H1 (cell line): ENCODE results near the gene GOLGA2. TPM values are rescaled to one million over a fixed set of nuclear protein-coding genes. Genes with fewer than 3 reads are reported as not detected.
A peak's percentile ranks its signal among the peaks of the same experiment; 100 is the strongest.

Source experiments
- CTCF ChIA-PET: fragments of 300-600 bp; sonication (Branson Sonifier 250); formaldehyde crosslinking; loops from one replicate; lab custom pipeline; 2021; ENCODE audit not compliant: partially characterized antibody; lab: Charles Lee
- POLR2A ChIA-PET: fragments of 300-600 bp; sonication (Branson Sonifier 250); formaldehyde crosslinking; loops from one replicate; lab custom pipeline; 2021; ENCODE audit warnings: inconsistent platforms; ENCODE audit not compliant: partially characterized antibody; lab: Charles Lee
- DNase-seq, 2 experiments: peaks; one replicate each; pipeline versions ENCODE4 v3.0.0 to v3.0.0-alpha.2; 2010 to 2022; ENCODE audit warnings: low spot score in 2 of 2, low read depth in 1 of 2, mixed read lengths in 1 of 2
- FAIRE-seq: peaks from 2 replicates; lab custom pipeline; 2011; peaks lifted over from hg19 to GRCh38; lab: Jason Lieb, UNC
- H2AFZ ChIP-seq: 2 replicates; pipeline ENCODE4 v1.8.1; 2012; ENCODE audit warnings: low read length, inconsistent platforms
- H2AK5ac ChIP-seq: 2 replicates; pipeline ENCODE4 v1.6.1; 2013; ENCODE audit warnings: low read depth, low read length
- H2BK120ac ChIP-seq: replicated peaks from 2 replicates; pipeline ENCODE3; 2013; ENCODE audit warnings: low read depth, low read length, inconsistent platforms
- H2BK12ac ChIP-seq: 2 replicates; pipeline ENCODE4 v1.6.1; 2013; ENCODE audit warnings: low read depth, low read length
- H2BK15ac ChIP-seq: 2 replicates; pipeline ENCODE4 v1.6.1; 2013; ENCODE audit warnings: low read length
- H2BK20ac ChIP-seq: 2 replicates; pipeline ENCODE4 v1.6.1; 2013; ENCODE audit warnings: low read length
- H2BK5ac ChIP-seq: 2 replicates; pipeline ENCODE4 v1.6.1; 2013; ENCODE audit warnings: low read depth, low read length
- H3K14ac ChIP-seq: 2 replicates; pipeline ENCODE4 v1.6.1; 2013; ENCODE audit warnings: inconsistent platforms; ENCODE audit not compliant: insufficient read length
- H3K18ac ChIP-seq: 2 replicates; pipeline ENCODE4 v1.6.1; 2013; ENCODE audit warnings: low read length; ENCODE audit errors: extremely low read depth
- H3K23ac ChIP-seq: 2 replicates; pipeline ENCODE4 v1.6.1; 2013; ENCODE audit warnings: inconsistent platforms; ENCODE audit not compliant: insufficient read length
- H3K23me2 ChIP-seq: 2 replicates; pipeline ENCODE4 v1.6.1; 2013; ENCODE audit warnings: low read depth, low read length
- H3K27ac ChIP-seq: 2 replicates; pipeline ENCODE4 v1.6.1; 2011; ENCODE audit warnings: low read depth, low read length, inconsistent platforms
- H3K27me3 ChIP-seq, 4 experiments: replicated peaks in 1 of 4; 1 replicate in 1 of 4; 2 replicates in 3 of 4; pipeline versions ENCODE4 v1.6.1 to v1.8.1; 2011 to 2013; ENCODE audit warnings: low read length in 3 of 4, mild to moderate bottlenecking in 3 of 4, inconsistent platforms in 2 of 4, mixed read lengths in 2 of 4, moderate library complexity in 1 of 4; ENCODE audit not compliant: control insufficient read depth in 3 of 4, insufficient read depth in 3 of 4; ENCODE audit errors: extremely low read depth in 1 of 4
- H3K36me3 ChIP-seq, 4 experiments: 2 replicates each; pipeline versions ENCODE4 v1.6.1 to v1.8.1; 2011 to 2013; ENCODE audit warnings: mild to moderate bottlenecking in 4 of 4, low read length in 3 of 4, moderate library complexity in 2 of 4, control low read depth in 1 of 4, inconsistent platforms in 1 of 4; ENCODE audit not compliant: insufficient read depth in 4 of 4, control insufficient read depth in 2 of 4
- H3K4ac ChIP-seq: replicated peaks from 2 replicates; pipeline ENCODE3; 2013; ENCODE audit warnings: low read length, low read depth, mixed read lengths, inconsistent platforms; ENCODE audit not compliant: insufficient read length
- H3K4me1 ChIP-seq, 4 experiments: replicated peaks in 1 of 4; 1 replicate in 1 of 4; 2 replicates in 3 of 4; pipeline versions ENCODE4 v1.6.1 to v1.8.1; 2011 to 2013; ENCODE audit warnings: low read length in 3 of 4, inconsistent platforms in 2 of 4, mixed read lengths in 1 of 4; ENCODE audit not compliant: insufficient read depth in 4 of 4, control insufficient read depth in 3 of 4
- H3K4me2 ChIP-seq, 2 experiments: 2 replicates each; pipeline versions ENCODE4 v1.6.1 to v1.8.1; 2011 to 2013; ENCODE audit warnings: low read depth in 2 of 2, low read length in 2 of 2, control low read depth in 1 of 2, inconsistent platforms in 1 of 2, mild to moderate bottlenecking in 1 of 2; ENCODE audit not compliant: insufficient read depth in 1 of 2
- H3K4me3 ChIP-seq, 4 experiments: fragments of 200-600, 300-600 bp in 1 of 4; sonication (generic), shearing (Covaris generic), sonication (Bioruptor Twin) in 1 of 4; 2 replicates each; pipeline versions ENCODE4 v1.5.1 to v1.8.1; 2011 to 2016; ENCODE audit warnings: low read length in 4 of 4, low read depth in 3 of 4, control low read depth in 2 of 4, inconsistent platforms in 2 of 4, mild to moderate bottlenecking in 2 of 4, mixed read lengths in 1 of 4, moderate library complexity in 1 of 4; ENCODE audit not compliant: insufficient read depth in 2 of 4; ENCODE audit errors: extremely low read depth in 1 of 4
- H3K56ac ChIP-seq: replicated peaks from 2 replicates; pipeline ENCODE3; 2013; ENCODE audit warnings: low read depth, mild to moderate bottlenecking, mixed read lengths, low read length, inconsistent platforms; ENCODE audit not compliant: insufficient read length
- H3K79me1 ChIP-seq: 2 replicates; pipeline ENCODE4 v1.6.1; 2013; ENCODE audit warnings: low read depth, low read length, control low read depth
- H3K79me2 ChIP-seq, 2 experiments: 2 replicates each; pipeline versions ENCODE4 v1.6.1 to v1.8.1; 2012 to 2013; ENCODE audit warnings: low read length in 2 of 2, mild to moderate bottlenecking in 2 of 2, inconsistent platforms in 1 of 2; ENCODE audit not compliant: insufficient read depth in 2 of 2, control insufficient read depth in 1 of 2
- H3K9ac ChIP-seq, 4 experiments: replicated peaks in 1 of 4; 1 replicate in 1 of 4; 2 replicates in 3 of 4; pipeline versions ENCODE4 v1.6.1 to v1.8.1; 2011 to 2013; ENCODE audit warnings: low read depth in 3 of 4, low read length in 3 of 4, control low read depth in 2 of 4, mild to moderate bottlenecking in 2 of 4, moderate library complexity in 2 of 4, inconsistent platforms in 1 of 4; ENCODE audit errors: extremely low read depth in 1 of 4
- H3K9me3 ChIP-seq, 2 experiments: 2 replicates each; pipeline versions ENCODE4 v1.6.1 to v1.8.1; 2012 to 2013; ENCODE audit warnings: mild to moderate bottlenecking in 2 of 2, moderate library complexity in 2 of 2, control low read depth in 1 of 2, inconsistent platforms in 1 of 2, low read depth in 1 of 2, low read length in 1 of 2, mixed read lengths in 1 of 2; ENCODE audit not compliant: insufficient read depth in 2 of 2
- H4K20me1 ChIP-seq, 2 experiments: replicated peaks in 1 of 2; 2 replicates each; pipeline versions ENCODE3 to v1.8.1; 2011 to 2013; ENCODE audit warnings: inconsistent platforms in 2 of 2, low read length in 2 of 2, mild to moderate bottlenecking in 1 of 2; ENCODE audit not compliant: insufficient read depth in 2 of 2, control insufficient read depth in 1 of 2
- H4K5ac ChIP-seq: 2 replicates; pipeline ENCODE4 v1.6.1; 2013; ENCODE audit warnings: low read length, low read depth, mixed read lengths, inconsistent platforms; ENCODE audit not compliant: insufficient read length
- H4K8ac ChIP-seq: 2 replicates; pipeline ENCODE4 v1.8.0; 2013; ENCODE audit warnings: mild to moderate bottlenecking, moderate library complexity, low read length, inconsistent platforms; ENCODE audit not compliant: insufficient read depth; ENCODE audit errors: extremely low read depth
- H4K91ac ChIP-seq: replicated peaks from 2 replicates; pipeline ENCODE3; 2013; ENCODE audit warnings: low read length, mixed read lengths, inconsistent platforms; ENCODE audit not compliant: insufficient read length
- CTCF ChIP-seq, 3 experiments: IDR thresholded peaks; 1 replicate in 2 of 3; 2 replicates in 1 of 3; pipeline versions ENCODE4 v1.5.1 to v1.6.1; 2011; ENCODE audit warnings: low read length in 3 of 3, mild to moderate bottlenecking in 3 of 3, inconsistent platforms in 2 of 3, low read depth in 1 of 3, moderate library complexity in 1 of 3; ENCODE audit not compliant: insufficient read depth in 1 of 3; ENCODE audit errors: control extremely low read depth in 1 of 3
- POLR2AphosphoS5 ChIP-seq: IDR thresholded peaks from 2 replicates; pipeline ENCODE4 v1.6.1; 2011; ENCODE audit warnings: low read depth, low read length
- WGBS, 2 experiments: shearing (Covaris generic) in 1 of 2; methylation state at CpG; one replicate each; pipeline versions ENCODE4 v1.1.6 to v1.1.7; 2013 to 2015; ENCODE audit warnings: low lambda C conversion rate in 2 of 2, mixed read lengths in 2 of 2, inconsistent platforms in 1 of 2, low coverage in 1 of 2, missing lambda C conversion rate in 1 of 2; ENCODE audit not compliant: insufficient replicate concordance in 2 of 2, insufficient coverage in 1 of 2, insufficient read length in 1 of 2; ENCODE audit errors: extremely low coverage in 1 of 2, missing lambda C conversion rate in 1 of 2; 5-methylcytosine and 5-hydroxymethylcytosine counted together
- polyA plus RNA-seq, 7 experiments: library from polyadenylated mRNA; depleted of rRNA in 3 of 7; stranded (reverse) in 5 of 7; unstranded in 2 of 7; fragments of >200 nt in 5 of 7; fragments of 200-250 nt in 2 of 7; gene quantifications; 1 replicate in 5 of 7; 2 replicates in 1 of 7; 4 replicates in 1 of 7; pipeline versions ENCODE4 v1.2.1 to v1.2.3, GENCODE V29; 2011 to 2013; ENCODE audit warnings: missing spikeins in 2 of 7, mixed read lengths in 2 of 7
- total RNA-seq: library from RNA; stranded (reverse); fragmentation: NEBNext Ultra II Directional; extraction: Animal tissue kit (Norgen Biotek cat#: 25700); gene quantifications from 2 replicates; pipeline ENCODE4 v1.2.1, GENCODE V29; 2021

The GOLGA2 gene
- total and polyA plus RNA-seq, 2 of the 8 experiments (the other 6 are each of a cell fraction or from before 2014, with no cell fraction given), result 13.1 to 43.6 TPM

GRCh38 chr9:128285033-128285784, 9.4 kb upstream of the GOLGA2 start:
- no peak overlapping the region for H3K9ac ChIP-seq
- no peaks in the 10 kb centered on the region for H3K79me1 ChIP-seq
- H2AFZ ChIP-seq, result no peak overlapping the region
- WGBS, 2 experiments, result 94% methylated on average over 9 of the region's 12 CpGs; no CpG with 5 or more reads in 1 of the 2 experiments
- no peak overlapping the region for H2BK12ac ChIP-seq
- no peak overlapping the region for H3K27ac ChIP-seq
- H3K36me3 ChIP-seq, result peaks cover 0 to 12% (median 4%) of the 10 kb centered on the region in 4 experiments; a peak in 5 of 8 replicates
- no peak overlapping the region for H3K4me3 ChIP-seq
- H3K4me1 ChIP-seq, result no peaks in the 10 kb centered on the region
- H2BK20ac ChIP-seq, result no peak overlapping the region
- no peak for FAIRE-seq
- H4K5ac ChIP-seq, result no peak overlapping the region
- no peak overlapping the region for H3K18ac ChIP-seq
- H3K4me2 ChIP-seq, result no peak overlapping the region
- H2BK15ac ChIP-seq, result no peak overlapping the region
- DNase-seq, result no peak
- no peaks in the 10 kb centered on the region for H3K27me3 ChIP-seq
- no peak overlapping the region for H2AK5ac ChIP-seq
- peak in 1 of 3 experiments; percentile 8; a peak in 1 of 4 replicates for TF ChIP-seq CTCF (IDR thresholded peaks at IDR 0.05; ENCODE audit: control extremely low read depth in 1 of 3, insufficient read depth in 1 of 3, low read depth in 1 of 3, low read length in 3 of 3)
- no peak for TF ChIP-seq POLR2AphosphoS5
- no peak overlapping the region for H3K4ac ChIP-seq
- no peak overlapping the region for H2BK5ac ChIP-seq
- no peak overlapping the region for H3K14ac ChIP-seq
- H2BK120ac ChIP-seq, result no peak overlapping the region
- ChIA-PET CTCF (interaction anchor here (0.7 to 2.3 kb wide), 6 partner anchors 10 to 56 kb away, joined by 3 to 19 read pairs (median 3); no protein-coding TSS in a partner anchor), POLR2A (interaction anchor here (0.6 to 1.8 kb wide), 6 partner anchors 9 to 120 kb away, joined by 3 to 9 read pairs (median 4); partner anchors contain the start of genes GOLGA2 and SWI5)
- peaks cover 0 to 1% of the 10 kb centered on the region in 2 experiments for H4K20me1 ChIP-seq
- no peak overlapping the region for H4K91ac ChIP-seq
- H3K9me3 ChIP-seq, result no peaks in the 10 kb centered on the region
- H3K56ac ChIP-seq, result no peak overlapping the region
- no peak overlapping the region for H3K23ac ChIP-seq
- H4K8ac ChIP-seq, result no peak overlapping the region
- H3K79me2 ChIP-seq, result no peaks in the 10 kb centered on the region
- no peaks in the 10 kb centered on the region; the same call in 1 of the 2 replicates for H3K23me2 ChIP-seq
